HCT116 (cell line): ENCODE results near the gene RPAP3. TPM values are rescaled to one million over a fixed set of nuclear protein-coding genes. Genes with fewer than 3 reads are reported as not detected.

Experiments used
- ATAC-seq: fragments of 200-7000 bp; cut with Tn5 transposase; 2 replicates; pipeline ENCODE4 v1.9.1; 2020; ENCODE audit warnings: mild to moderate bottlenecking, moderate library complexity
- BruUV-seq: library from RNA; stranded (reverse); fragments of 400-500 nt; replicated peaks from 2 replicates; lab custom pipeline; 2021; lab: Mats Ljungman, UMichigan
- CTCF ChIA-PET: fragments of 300-600 bp; sonication (Branson Sonifier 250); formaldehyde crosslinking; loops from one replicate; lab custom pipeline; 2021; ENCODE audit warnings: antibody characterized with exemption; lab: Charles Lee
- POLR2A ChIA-PET: fragments of 300-600, 350-600 bp; sonication (Branson Sonifier 250); formaldehyde crosslinking; loops from one replicate; lab custom pipeline; 2021; ENCODE audit warnings: antibody characterized with exemption; lab: Charles Lee
- RAD21 ChIA-PET, 2 experiments: fragments of 300-600 bp; sonication (Branson Sonifier 250); formaldehyde crosslinking; loops; one replicate each; lab custom pipeline; 2023; ENCODE audit warnings: low total read pairs in 2 of 2; ENCODE audit not compliant: uncharacterized antibody in 2 of 2, unreplicated experiment in 2 of 2, low non-redundant PET in 1 of 2; lab: Charles Lee
- DNase-seq: peaks from one replicate; pipeline ENCODE4 v3.0.0-alpha.2; 2010; ENCODE audit warnings: low read depth, low spot score
- H2AFZ ChIP-seq: fragments of 200-600 bp; shearing (Covaris generic), sonication (generic); 2 replicates; pipeline ENCODE4 v1.6.1; 2017; ENCODE audit warnings: low read depth, mixed run types, mixed read lengths, antibody characterized with exemption, low read length; ENCODE audit not compliant: poor library complexity, severe bottlenecking
- H3K27ac ChIP-seq: 2 replicates; pipeline ENCODE4 v1.5.1; 2012; ENCODE audit warnings: low read depth, low read length
- H3K27me3 ChIP-seq: fragments of 200-600 bp; sonication (generic); 2 replicates; pipeline ENCODE4 v1.6.1; 2016; ENCODE audit warnings: mixed run types, low read length, mixed read lengths; ENCODE audit not compliant: insufficient read depth
- H3K36me3 ChIP-seq, 2 experiments: fragments of 200-500 bp in 1 of 2; fragments of 200-600 bp in 1 of 2; sonication (Bioruptor generic) in 1 of 2; sonication (generic) in 1 of 2; 2 replicates each; pipeline versions ENCODE4 v1.5.1 to v1.6.1; 2014 to 2016; ENCODE audit warnings: low read length in 2 of 2, inconsistent platforms in 1 of 2, mixed read lengths in 1 of 2, mixed run types in 1 of 2; ENCODE audit not compliant: insufficient read depth in 2 of 2, control insufficient read depth in 1 of 2
- H3K4me1 ChIP-seq, 2 experiments: fragments of 200-600 bp in 1 of 2; sonication (generic) in 1 of 2; 2 replicates each; pipeline versions ENCODE4 v1.5.1 to v1.6.1; 2012 to 2017; ENCODE audit warnings: low read length in 2 of 2, inconsistent platforms in 1 of 2, mild to moderate bottlenecking in 1 of 2, mixed read lengths in 1 of 2, mixed run types in 1 of 2, moderate library complexity in 1 of 2; ENCODE audit not compliant: insufficient read depth in 2 of 2, control insufficient read depth in 1 of 2
- H3K4me2 ChIP-seq: fragments of 200-600 bp; sonication (generic); 2 replicates; pipeline ENCODE4 v1.6.1; 2017; ENCODE audit warnings: mixed run types, low read length, mixed read lengths
- H3K4me3 ChIP-seq, 2 experiments: fragments of 200-600 bp in 1 of 2; sonication (generic) in 1 of 2; replicated peaks in 1 of 2; 2 replicates each; pipeline ENCODE4 v1.5.1; 2011 to 2016; ENCODE audit warnings: low read length in 2 of 2, control low read depth in 1 of 2, low read depth in 1 of 2, mild to moderate bottlenecking in 1 of 2, mixed read lengths in 1 of 2, mixed run types in 1 of 2
- H3K79me2 ChIP-seq: fragments of 200-600 bp; sonication (generic); 2 replicates; pipeline ENCODE4 v1.6.1; 2017; ENCODE audit warnings: mild to moderate bottlenecking, mixed run types, low read length, moderate library complexity, mixed read lengths; ENCODE audit not compliant: insufficient read depth
- H3K9ac ChIP-seq: fragments of 200-600 bp; sonication (generic); 2 replicates; pipeline ENCODE4 v1.6.1; 2016; ENCODE audit warnings: low read length, mixed read lengths
- H3K9me2 ChIP-seq: fragments of 200-600 bp; sonication (generic), shearing (Covaris generic); 2 replicates; pipeline ENCODE4 v1.6.1; 2017; ENCODE audit warnings: mixed run types, mild to moderate bottlenecking, moderate library complexity; ENCODE audit not compliant: insufficient read depth
- H3K9me3 ChIP-seq, 2 experiments: fragments of 200-500 bp in 1 of 2; fragments of 200-600 bp in 1 of 2; sonication (Bioruptor generic) in 1 of 2; sonication (generic) in 1 of 2; 2 replicates each; pipeline ENCODE4 v1.6.1; 2014 to 2017; ENCODE audit warnings: low read length in 2 of 2, mixed read lengths in 2 of 2, inconsistent platforms in 1 of 2, low read depth in 1 of 2, mild to moderate bottlenecking in 1 of 2, mixed run types in 1 of 2, moderate library complexity in 1 of 2; ENCODE audit not compliant: control insufficient read depth in 1 of 2, insufficient read depth in 1 of 2
- H4K20me1 ChIP-seq: fragments of 200-600 bp; sonication (generic), shearing (Covaris generic); 2 replicates; pipeline ENCODE4 v1.6.1; 2017; ENCODE audit warnings: mixed run types, mild to moderate bottlenecking, moderate library complexity; ENCODE audit not compliant: insufficient read depth
- ATF3 ChIP-seq: IDR thresholded peaks from 2 replicates; pipeline ENCODE4 v1.6.1; 2012
- CBX3 ChIP-seq: IDR thresholded peaks from 2 replicates; pipeline ENCODE4 v1.6.1; 2012; ENCODE audit warnings: low read depth
- CTCF ChIP-seq, 3 experiments: fragments of 200-600 bp in 1 of 3; sonication (generic) in 1 of 3; IDR thresholded peaks in 2 of 3; conservative IDR thresholded peaks in 1 of 3; 2 replicates each; pipeline ENCODE4 v1.5.1; 2012 to 2017; ENCODE audit warnings: low read depth in 2 of 3, low read length in 2 of 3, antibody characterized with exemption in 1 of 3, borderline replicate concordance in 1 of 3, control low read depth in 1 of 3, mild to moderate bottlenecking in 1 of 3, mixed read lengths in 1 of 3, mixed run types in 1 of 3, moderate library complexity in 1 of 3; ENCODE audit not compliant: insufficient read depth in 1 of 3
- EZH2 ChIP-seq: fragments of 200-600 bp; sonication (generic); IDR thresholded peaks from 2 replicates; pipeline ENCODE4 v1.6.1; 2017; ENCODE audit warnings: antibody characterized with exemption, mixed run types
- EZH2phosphoT487 ChIP-seq: fragments of 200-600 bp; IDR thresholded peaks from 2 replicates; pipeline ENCODE4 v1.6.1; 2018; ENCODE audit warnings: antibody characterized with exemption, borderline replicate concordance
- FOSL1 ChIP-seq: IDR thresholded peaks from 2 replicates; pipeline ENCODE4 v1.6.1; 2012; ENCODE audit warnings: low read depth
- JUND ChIP-seq: IDR thresholded peaks from 2 replicates; pipeline ENCODE4 v1.6.1; 2012
- MAX ChIP-seq: IDR thresholded peaks from 2 replicates; pipeline ENCODE4 v1.6.1; 2012
- POLR2A ChIP-seq: IDR thresholded peaks from 2 replicates; pipeline ENCODE4 v1.7.0; 2011; ENCODE audit warnings: borderline replicate concordance; ENCODE audit not compliant: insufficient read depth, insufficient read length; ENCODE audit errors: extremely low read depth
- RAD21 ChIP-seq: IDR thresholded peaks from 2 replicates; pipeline ENCODE4 v1.6.1; 2012; ENCODE audit warnings: low read depth, mild to moderate bottlenecking
- SIN3A ChIP-seq: IDR thresholded peaks from 2 replicates; pipeline ENCODE4 v1.6.1; 2012; ENCODE audit warnings: low read depth
- SP1 ChIP-seq: IDR thresholded peaks from 2 replicates; pipeline ENCODE4 v1.6.1; 2012; ENCODE audit warnings: low read depth
- SRF ChIP-seq: IDR thresholded peaks from 2 replicates; pipeline ENCODE4 v1.6.1; 2012; ENCODE audit warnings: low read depth
- ZFX ChIP-seq: fragments of 450-650 bp; IDR thresholded peaks from 2 replicates; pipeline ENCODE4 v1.6.1; 2017
- ZNF274 ChIP-seq: fragments of 200-500 bp; sonication (Bioruptor generic); IDR thresholded peaks from 2 replicates; pipeline ENCODE4 v1.6.1; 2014; ENCODE audit warnings: mild to moderate bottlenecking, low read depth, low read length, inconsistent platforms
- intact Hi-C: fragments of 100-400 bp; cut with micrococcal nuclease; formaldehyde crosslinking; loops from 2 replicates; pipeline ENCODE4 v1.10.0; 2022
- total RNA-seq: library from RNA; stranded (reverse); gene quantifications from one replicate; pipeline ENCODE4 v1.2.1, GENCODE V29; 2021; ENCODE audit not compliant: unreplicated experiment

Gene RPAP3
- total RNA-seq, 1 experiment from 2014 or later = 48.3 TPM

GRCh38 chr12:47652521-47653234 lies 53.2 kb downstream of the RPAP3 start:
- no TSS peak for BruUV-seq
- ATAC-seq = no peak
- H3K4me3 ChIP-seq = no peak overlapping the region
- no peak overlapping the region for H2AFZ ChIP-seq
- intact Hi-C loops = loop anchor here (5.0 kb wide), 2 partner anchors 35 to 185 kb away; no protein-coding TSS in a partner anchor
- H3K27me3 ChIP-seq = no peaks in the 10 kb centered on the region
- no peak overlapping the region for H3K4me2 ChIP-seq
- H3K36me3 ChIP-seq = no peaks in the 10 kb centered on the region
- no peak overlapping the region for H3K9ac ChIP-seq
- H3K9me3 ChIP-seq = no peaks in the 10 kb centered on the region
- RAD21 ChIA-PET = interaction anchor here in 1 of 2 experiments (0.6 kb wide), 1 partner anchor 567 kb away, joined by 3 read pairs; no protein-coding TSS in a partner anchor
- no peak for DNase-seq
- H3K9me2 ChIP-seq = no peaks in the 10 kb centered on the region
- POLR2A ChIA-PET = no interaction called here
- H3K27ac ChIP-seq = no peak overlapping the region
- TF ChIP-seq MAX = no peak
- TF ChIP-seq ZNF274 = no peak
- TF ChIP-seq FOSL1 = no peak
- TF ChIP-seq, all 23 proteins: peak for 0
- H3K4me1 ChIP-seq = no peaks in the 10 kb centered on the region
- CTCF ChIA-PET = interaction anchor here (0.9 to 5.6 kb wide), 6 partner anchors 8 to 186 kb away, joined by 3 to 40 read pairs (median 6); no protein-coding TSS in a partner anchor
- H4K20me1 ChIP-seq = no peaks in the 10 kb centered on the region
- H3K79me2 ChIP-seq = no peaks in the 10 kb centered on the region

- RAD21 ChIA-PET = no interaction called here
- H3K27me3 ChIP-seq = no peaks in the 10 kb centered on the region
- no peaks in the 10 kb centered on the region for H3K4me1 ChIP-seq
- TF ChIP-seq FOSL1 (no peak), CTCF (IDR thresholded peaks at IDR 0.05 in 2 of 3, conservative IDR thresholded peaks at IDR 0.05 in 1 of 3; ENCODE audit: borderline replicate concordance in 1 of 3, insufficient read depth in 1 of 3, low read depth in 2 of 3, low read length in 2 of 3) (peak; percentile 34 to 61 (median 38); a peak in 5 of 6 replicates), RAD21 (peak; percentile 66), ZFX (no peak), ATF3 (no peak), EZH2phosphoT487 (no peak), EZH2 (no peak), SIN3A (no peak), JUND (no peak), CBX3 (no peak), SP1 (no peak), POLR2A (no peak), SRF (no peak)
- TF ChIP-seq, all 23 proteins: peak for 2
- ChIA-PET CTCF (interaction anchor here (0.8 to 5.6 kb wide), 6 partner anchors 10 to 619 kb away, joined by 3 to 40 read pairs (median 4); no protein-coding TSS in a partner anchor), POLR2A (no interaction called here)
- Histone ChIP-seq H2AFZ (no peak overlapping the region), H3K9me2 (no peaks in the 10 kb centered on the region), H3K9me3 (no peaks in the 10 kb centered on the region), H3K27ac (no peak overlapping the region), H3K4me3 (no peak overlapping the region), H3K36me3 (no peaks in the 10 kb centered on the region), H3K9ac (no peak overlapping the region), H3K4me2 (no peak overlapping the region), H3K79me2 (no peaks in the 10 kb centered on the region), H4K20me1 (no peaks in the 10 kb centered on the region)
- DNase-seq (peak; percentile 3), ATAC-seq (peak; percentile 92)
- intact Hi-C loops = loop anchor here (5.0 kb wide), 2 partner anchors 36 to 186 kb away; no protein-coding TSS in a partner anchor
- no TSS peak for BruUV-seq
These were observed 54.2 kb downstream of the RPAP3 start for GRCh38 chr12:47651368-47652254.
